H1 (cell line): ENCODE data around the gene SAMD4A. TPM values are rescaled to one million over a fixed set of nuclear protein-coding genes. Genes with fewer than 3 reads are reported as not detected.

ENCODE experiments used
- CTCF ChIA-PET: fragments of 300-600 bp; sonication (Branson Sonifier 250); formaldehyde crosslinking; loops from one replicate; lab custom pipeline; 2021; ENCODE audit not compliant: partially characterized antibody; lab: Charles Lee
- POLR2A ChIA-PET: fragments of 300-600 bp; sonication (Branson Sonifier 250); formaldehyde crosslinking; loops from one replicate; lab custom pipeline; 2021; ENCODE audit warnings: inconsistent platforms; ENCODE audit not compliant: partially characterized antibody; lab: Charles Lee
- DNase-seq, 2 experiments: peaks; one replicate each; pipeline versions ENCODE4 v3.0.0 to v3.0.0-alpha.2; 2010 to 2022; ENCODE audit warnings: low spot score in 2 of 2, low read depth in 1 of 2, mixed read lengths in 1 of 2
- FAIRE-seq: peaks from 2 replicates; lab custom pipeline; 2011; peaks lifted over from hg19 to GRCh38; lab: Jason Lieb, UNC
- H2AFZ ChIP-seq: 2 replicates; pipeline ENCODE4 v1.8.1; 2012; ENCODE audit warnings: low read length, inconsistent platforms
- H2AK5ac ChIP-seq: 2 replicates; pipeline ENCODE4 v1.6.1; 2013; ENCODE audit warnings: low read depth, low read length
- H2BK120ac ChIP-seq: replicated peaks from 2 replicates; pipeline ENCODE3; 2013; ENCODE audit warnings: low read depth, low read length, inconsistent platforms
- H2BK12ac ChIP-seq: 2 replicates; pipeline ENCODE4 v1.6.1; 2013; ENCODE audit warnings: low read depth, low read length
- H2BK15ac ChIP-seq: 2 replicates; pipeline ENCODE4 v1.6.1; 2013; ENCODE audit warnings: low read length
- H2BK20ac ChIP-seq: 2 replicates; pipeline ENCODE4 v1.6.1; 2013; ENCODE audit warnings: low read length
- H2BK5ac ChIP-seq: 2 replicates; pipeline ENCODE4 v1.6.1; 2013; ENCODE audit warnings: low read depth, low read length
- H3K14ac ChIP-seq: 2 replicates; pipeline ENCODE4 v1.6.1; 2013; ENCODE audit warnings: inconsistent platforms; ENCODE audit not compliant: insufficient read length
- H3K18ac ChIP-seq: 2 replicates; pipeline ENCODE4 v1.6.1; 2013; ENCODE audit warnings: low read length; ENCODE audit errors: extremely low read depth
- H3K23ac ChIP-seq: 2 replicates; pipeline ENCODE4 v1.6.1; 2013; ENCODE audit warnings: inconsistent platforms; ENCODE audit not compliant: insufficient read length
- H3K23me2 ChIP-seq: 2 replicates; pipeline ENCODE4 v1.6.1; 2013; ENCODE audit warnings: low read depth, low read length
- H3K27ac ChIP-seq: 2 replicates; pipeline ENCODE4 v1.6.1; 2011; ENCODE audit warnings: low read depth, low read length, inconsistent platforms
- H3K27me3 ChIP-seq, 4 experiments: replicated peaks in 1 of 4; 1 replicate in 1 of 4; 2 replicates in 3 of 4; pipeline versions ENCODE4 v1.6.1 to v1.8.1; 2011 to 2013; ENCODE audit warnings: low read length in 3 of 4, mild to moderate bottlenecking in 3 of 4, inconsistent platforms in 2 of 4, mixed read lengths in 2 of 4, moderate library complexity in 1 of 4; ENCODE audit not compliant: control insufficient read depth in 3 of 4, insufficient read depth in 3 of 4; ENCODE audit errors: extremely low read depth in 1 of 4
- H3K36me3 ChIP-seq, 4 experiments: 2 replicates each; pipeline versions ENCODE4 v1.6.1 to v1.8.1; 2011 to 2013; ENCODE audit warnings: mild to moderate bottlenecking in 4 of 4, low read length in 3 of 4, moderate library complexity in 2 of 4, control low read depth in 1 of 4, inconsistent platforms in 1 of 4; ENCODE audit not compliant: insufficient read depth in 4 of 4, control insufficient read depth in 2 of 4
- H3K4ac ChIP-seq: replicated peaks from 2 replicates; pipeline ENCODE3; 2013; ENCODE audit warnings: low read length, low read depth, mixed read lengths, inconsistent platforms; ENCODE audit not compliant: insufficient read length
- H3K4me1 ChIP-seq, 4 experiments: replicated peaks in 1 of 4; 1 replicate in 1 of 4; 2 replicates in 3 of 4; pipeline versions ENCODE4 v1.6.1 to v1.8.1; 2011 to 2013; ENCODE audit warnings: low read length in 3 of 4, inconsistent platforms in 2 of 4, mixed read lengths in 1 of 4; ENCODE audit not compliant: insufficient read depth in 4 of 4, control insufficient read depth in 3 of 4
- H3K4me2 ChIP-seq, 2 experiments: 2 replicates each; pipeline versions ENCODE4 v1.6.1 to v1.8.1; 2011 to 2013; ENCODE audit warnings: low read depth in 2 of 2, low read length in 2 of 2, control low read depth in 1 of 2, inconsistent platforms in 1 of 2, mild to moderate bottlenecking in 1 of 2; ENCODE audit not compliant: insufficient read depth in 1 of 2
- H3K4me3 ChIP-seq, 4 experiments: fragments of 200-600, 300-600 bp in 1 of 4; sonication (generic), shearing (Covaris generic), sonication (Bioruptor Twin) in 1 of 4; 2 replicates each; pipeline versions ENCODE4 v1.5.1 to v1.8.1; 2011 to 2016; ENCODE audit warnings: low read length in 4 of 4, low read depth in 3 of 4, control low read depth in 2 of 4, inconsistent platforms in 2 of 4, mild to moderate bottlenecking in 2 of 4, mixed read lengths in 1 of 4, moderate library complexity in 1 of 4; ENCODE audit not compliant: insufficient read depth in 2 of 4; ENCODE audit errors: extremely low read depth in 1 of 4
- H3K56ac ChIP-seq: replicated peaks from 2 replicates; pipeline ENCODE3; 2013; ENCODE audit warnings: low read depth, mild to moderate bottlenecking, mixed read lengths, low read length, inconsistent platforms; ENCODE audit not compliant: insufficient read length
- H3K79me1 ChIP-seq: 2 replicates; pipeline ENCODE4 v1.6.1; 2013; ENCODE audit warnings: low read depth, low read length, control low read depth
- H3K79me2 ChIP-seq, 2 experiments: 2 replicates each; pipeline versions ENCODE4 v1.6.1 to v1.8.1; 2012 to 2013; ENCODE audit warnings: low read length in 2 of 2, mild to moderate bottlenecking in 2 of 2, inconsistent platforms in 1 of 2; ENCODE audit not compliant: insufficient read depth in 2 of 2, control insufficient read depth in 1 of 2
- H3K9ac ChIP-seq, 4 experiments: replicated peaks in 1 of 4; 1 replicate in 1 of 4; 2 replicates in 3 of 4; pipeline versions ENCODE4 v1.6.1 to v1.8.1; 2011 to 2013; ENCODE audit warnings: low read depth in 3 of 4, low read length in 3 of 4, control low read depth in 2 of 4, mild to moderate bottlenecking in 2 of 4, moderate library complexity in 2 of 4, inconsistent platforms in 1 of 4; ENCODE audit errors: extremely low read depth in 1 of 4
- H3K9me3 ChIP-seq, 2 experiments: 2 replicates each; pipeline versions ENCODE4 v1.6.1 to v1.8.1; 2012 to 2013; ENCODE audit warnings: mild to moderate bottlenecking in 2 of 2, moderate library complexity in 2 of 2, control low read depth in 1 of 2, inconsistent platforms in 1 of 2, low read depth in 1 of 2, low read length in 1 of 2, mixed read lengths in 1 of 2; ENCODE audit not compliant: insufficient read depth in 2 of 2
- H4K20me1 ChIP-seq, 2 experiments: replicated peaks in 1 of 2; 2 replicates each; pipeline versions ENCODE3 to v1.8.1; 2011 to 2013; ENCODE audit warnings: inconsistent platforms in 2 of 2, low read length in 2 of 2, mild to moderate bottlenecking in 1 of 2; ENCODE audit not compliant: insufficient read depth in 2 of 2, control insufficient read depth in 1 of 2
- H4K5ac ChIP-seq: 2 replicates; pipeline ENCODE4 v1.6.1; 2013; ENCODE audit warnings: low read length, low read depth, mixed read lengths, inconsistent platforms; ENCODE audit not compliant: insufficient read length
- H4K8ac ChIP-seq: 2 replicates; pipeline ENCODE4 v1.8.0; 2013; ENCODE audit warnings: mild to moderate bottlenecking, moderate library complexity, low read length, inconsistent platforms; ENCODE audit not compliant: insufficient read depth; ENCODE audit errors: extremely low read depth
- H4K91ac ChIP-seq: replicated peaks from 2 replicates; pipeline ENCODE3; 2013; ENCODE audit warnings: low read length, mixed read lengths, inconsistent platforms; ENCODE audit not compliant: insufficient read length
- CEBPB ChIP-seq: IDR thresholded peaks from 2 replicates; pipeline ENCODE4 v1.6.1; 2012; ENCODE audit warnings: low read depth, low read length
- KDM4A ChIP-seq: IDR thresholded peaks from one replicate; pipeline ENCODE4 v1.7.1; 2012; ENCODE audit warnings: low read depth, mild to moderate bottlenecking, moderate library complexity, low read length, inconsistent platforms; ENCODE audit not compliant: severe bottlenecking
- NANOG ChIP-seq: IDR thresholded peaks from 2 replicates; pipeline ENCODE4 v1.6.1; 2011; ENCODE audit warnings: low read length, low read depth, mild to moderate bottlenecking, inconsistent platforms; ENCODE audit not compliant: insufficient read depth, poor library complexity, severe bottlenecking
- NRF1 ChIP-seq: IDR thresholded peaks from 2 replicates; pipeline ENCODE4 v1.6.1; 2011; ENCODE audit warnings: mild to moderate bottlenecking, low read depth, low read length, improper control_type of control experiment
- RNF2 ChIP-seq: fragments of 200-900, 300-1000 bp; sonication (generic); IDR thresholded peaks from 2 replicates; pipeline ENCODE4 v1.7.1; 2016; ENCODE audit warnings: borderline replicate concordance, low read depth, mild to moderate bottlenecking, antibody characterized with exemption, low read length; ENCODE audit not compliant: poor library complexity, severe bottlenecking; ENCODE audit errors: missing control alignments
- SP2 ChIP-seq: IDR thresholded peaks from 2 replicates; pipeline ENCODE4 v1.6.1; 2012; ENCODE audit warnings: mild to moderate bottlenecking, low read length, inconsistent platforms
- WGBS, 2 experiments: shearing (Covaris generic) in 1 of 2; methylation state at CpG; one replicate each; pipeline versions ENCODE4 v1.1.6 to v1.1.7; 2013 to 2015; ENCODE audit warnings: low lambda C conversion rate in 2 of 2, mixed read lengths in 2 of 2, inconsistent platforms in 1 of 2, low coverage in 1 of 2, missing lambda C conversion rate in 1 of 2; ENCODE audit not compliant: insufficient replicate concordance in 2 of 2, insufficient coverage in 1 of 2, insufficient read length in 1 of 2; ENCODE audit errors: extremely low coverage in 1 of 2, missing lambda C conversion rate in 1 of 2; 5-methylcytosine and 5-hydroxymethylcytosine counted together
- polyA plus RNA-seq, 7 experiments: library from polyadenylated mRNA; depleted of rRNA in 3 of 7; stranded (reverse) in 5 of 7; unstranded in 2 of 7; fragments of >200 nt in 5 of 7; fragments of 200-250 nt in 2 of 7; gene quantifications; 1 replicate in 5 of 7; 2 replicates in 1 of 7; 4 replicates in 1 of 7; pipeline versions ENCODE4 v1.2.1 to v1.2.3, GENCODE V29; 2011 to 2013; ENCODE audit warnings: missing spikeins in 2 of 7, mixed read lengths in 2 of 7
- total RNA-seq: library from RNA; stranded (reverse); fragmentation: NEBNext Ultra II Directional; extraction: Animal tissue kit (Norgen Biotek cat#: 25700); gene quantifications from 2 replicates; pipeline ENCODE4 v1.2.1, GENCODE V29; 2021

Gene SAMD4A
- total and polyA plus RNA-seq, 2 of the 8 experiments (the other 6 are each of a cell fraction or from before 2014, with no cell fraction given): 2.4 to 12.3 TPM

GRCh38 chr14:54728700-54729527 is 162.0 kb downstream of the SAMD4A start:
- FAIRE-seq: no peak
- Histone ChIP-seq H3K79me1 (no peaks in the 10 kb centered on the region), H2BK12ac (no peak overlapping the region), H3K27me3 (no peaks in the 10 kb centered on the region), H4K20me1 (no peaks in the 10 kb centered on the region), H2BK120ac (no peak overlapping the region), H3K9me3 (no peaks in the 10 kb centered on the region), H2BK15ac (no peak overlapping the region), H3K56ac (no peak overlapping the region), H3K4me1 (peaks cover 0 to 6% (median 4%) of the 10 kb centered on the region in 4 experiments; a peak in 2 of 7 replicates), H4K91ac (no peak overlapping the region), H3K27ac (no peak overlapping the region), H2BK5ac (no peak overlapping the region), H3K4me3 (no peak overlapping the region), H3K14ac (no peak overlapping the region), H4K5ac (no peak overlapping the region), H2AK5ac (no peak overlapping the region; the same call in 1 of the 2 replicates), H3K4ac (no peak overlapping the region), H3K9ac (no peak overlapping the region), H3K23ac (no peak overlapping the region), H3K79me2 (no peaks in the 10 kb centered on the region), H3K23me2 (no peaks in the 10 kb centered on the region), H2AFZ (no peak overlapping the region; the same call in 1 of the 2 replicates), H3K4me2 (no peak overlapping the region), H3K18ac (no peak overlapping the region), H2BK20ac (no peak overlapping the region), H4K8ac (no peak overlapping the region), H3K36me3 (no peaks in the 10 kb centered on the region)
- POLR2A ChIA-PET: no interaction called here
- TF ChIP-seq NANOG (no peak), RNF2 (no peak), SP2 (no peak), NRF1 (no peak), CEBPB (no peak), KDM4A (no peak)
- no peak for DNase-seq
- CTCF ChIA-PET: interaction anchor here (0.9 to 1.6 kb wide), 3 partner anchors 9 to 45 kb away, joined by 3 to 6 read pairs (median 4); no protein-coding TSS in a partner anchor
- WGBS, 2 experiments: 94% methylated on average over 9 of the region's 9 CpGs; no CpG with 5 or more reads in 1 of the 2 experiments
